Measurements from ENCODE around the gene GLIPR2. TPM values are rescaled to one million over a fixed set of nuclear protein-coding genes. Genes with fewer than 3 reads are reported as not detected.

Gene GLIPR2
- total and polyA plus RNA-seq, 2 of the 4 experiments (the other 2 are of a cell fraction), result 35.8 to 43.3 TPM

DNA sequence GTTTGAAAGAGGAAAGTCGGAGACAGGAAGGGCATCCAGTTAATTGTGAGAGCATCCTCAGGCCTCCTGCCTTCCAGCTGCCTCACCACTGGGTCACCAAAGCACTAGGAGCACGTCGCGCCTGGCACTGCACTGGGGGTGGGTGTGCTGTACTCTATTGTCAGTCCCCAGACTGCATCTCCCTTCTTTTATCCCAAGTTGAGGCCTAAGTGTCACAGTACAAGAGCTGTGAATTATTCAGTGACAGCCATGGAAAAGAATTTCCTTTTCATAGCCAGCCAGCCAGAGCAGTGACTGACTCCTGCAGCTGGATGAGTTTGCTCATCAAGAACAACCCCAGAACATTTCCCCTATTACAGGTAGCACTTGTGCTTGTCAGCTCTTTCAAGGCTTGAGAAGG lies 70.5 kb downstream of the GLIPR2 start:
- H2BK20ac ChIP-seq (ENCODE audit: low read depth, low read length), result peak overlapping the region; percentile 43
- peaks cover 55 to 84% of the 10 kb centered on the region in 2 experiments for H3K79me1 ChIP-seq (ENCODE audit: low read depth in 1 of 2, low read length in 2 of 2)
- no TSS peak for BruUV-seq (replicated peaks)
- H3K23ac ChIP-seq (ENCODE audit: low read depth, low read length), result peak overlapping the region; percentile 73; the same call in 1 of the 2 replicates
- H4K5ac ChIP-seq (ENCODE audit: low read depth, low read length), result no peak overlapping the region
- H4K20me1 ChIP-seq (ENCODE audit: insufficient read depth, low read length), result peaks cover 68% of the 10 kb centered on the region
- H3K56ac ChIP-seq (ENCODE audit: extremely low read depth, insufficient read depth, low read length), result peak overlapping the region; percentile 62; the same call in 1 of the 2 replicates
- POLR2A ChIA-PET (ENCODE audit: unreplicated experiment), result interaction anchor here (1.1 kb wide), 1 partner anchor 17 kb away, joined by 7 read pairs; the partner anchor contains the start of gene CLTA
- dilution Hi-C loops (cut with HindIII; ENCODE audit: low sequenced_read_pairs, unreplicated experiment) (no loop called here), in situ Hi-C loops (cut with MboI; ENCODE audit: low sequenced_read_pairs) (no loop called here), intact Hi-C loops (cut with micrococcal nuclease) (loop anchor here (2.0 to 5.0 kb wide), 2 partner anchors 14 to 250 kb away; partner anchors contain the start of gene OR2S2)
- no peak overlapping the region for H3K9ac ChIP-seq (ENCODE audit: low read depth, low read length)
- peak overlapping the region; percentile 75 for H3K4ac ChIP-seq (ENCODE audit: low read depth, low read length)
- peak; percentile 63 for DNase-seq
- H2BK5ac ChIP-seq (ENCODE audit: low read depth, low read length, poor library complexity, severe bottlenecking), result peak overlapping the region; percentile 85
- H2AK9ac ChIP-seq (replicated peaks; ENCODE audit: low read depth, low read length, poor library complexity), result peak overlapping the region; percentile 93
- H3K9me1 ChIP-seq (ENCODE audit: insufficient read depth, low read length), result peaks cover 34% of the 10 kb centered on the region
- H3K4me1 ChIP-seq (ENCODE audit: control insufficient read depth, insufficient read depth, low read length), result peaks cover 27% of the 10 kb centered on the region
- peak overlapping the region; percentile 64 for H4K91ac ChIP-seq (ENCODE audit: insufficient read depth, low read depth, low read length)
- H3K4me2 ChIP-seq (ENCODE audit: low read depth, low read length), result no peak overlapping the region; the same call in 1 of the 2 replicates
- peak overlapping the region; percentile 3 to 22; a peak in 1 of 4 replicates for H4K8ac ChIP-seq (ENCODE audit: low read depth in 2 of 2, low read length in 2 of 2)
- H2BK120ac ChIP-seq (ENCODE audit: low read depth, low read length), result peak overlapping the region; percentile 38; the same call in 1 of the 2 replicates
- H3K27ac ChIP-seq (ENCODE audit: insufficient read depth, low read length), result peak overlapping the region; percentile 85
- H3K18ac ChIP-seq (ENCODE audit: low read depth, low read length), result no peak overlapping the region; the same call in 1 of the 2 replicates
- H3K14ac ChIP-seq (replicated peaks; ENCODE audit: low read depth, low read length), result peak overlapping the region; percentile 41
- TF ChIP-seq MAZ (IDR thresholded peaks at IDR 0.05; ENCODE audit: borderline replicate concordance, low read depth, low read length) (no peak), MAFK (IDR thresholded peaks at IDR 0.05; ENCODE audit: low read depth, low read length) (no peak), FOS (IDR thresholded peaks at IDR 0.05; ENCODE audit: low read depth, low read length) (no peak), RAD21 (IDR thresholded peaks at IDR 0.05; ENCODE audit: low read length) (no peak)
- TF ChIP-seq, protein P1, sequence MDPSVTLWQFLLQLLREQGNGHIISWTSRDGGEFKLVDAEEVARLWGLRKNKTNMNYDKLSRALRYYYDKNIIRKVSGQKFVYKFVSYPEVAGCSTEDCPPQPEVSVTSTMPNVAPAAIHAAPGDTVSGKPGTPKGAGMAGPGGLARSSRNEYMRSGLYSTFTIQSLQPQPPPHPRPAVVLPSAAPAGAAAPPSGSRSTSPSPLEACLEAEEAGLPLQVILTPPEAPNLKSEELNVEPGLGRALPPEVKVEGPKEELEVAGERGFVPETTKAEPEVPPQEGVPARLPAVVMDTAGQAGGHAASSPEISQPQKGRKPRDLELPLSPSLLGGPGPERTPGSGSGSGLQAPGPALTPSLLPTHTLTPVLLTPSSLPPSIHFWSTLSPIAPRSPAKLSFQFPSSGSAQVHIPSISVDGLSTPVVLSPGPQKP (IDR thresholded peaks at IDR 0.05; ENCODE audit: borderline replicate concordance, low read depth, low read length), result no peak
- ATAC-seq (ENCODE audit: low read depth), result peak; percentile 52
- CTCF ChIA-PET, result interaction anchor here (1.2 kb wide), 1 partner anchor 15 kb away, joined by 4 read pairs; no protein-coding TSS in a partner anchor
- no peak overlapping the region for H3K4me3 ChIP-seq (ENCODE audit: insufficient read depth, low read depth, low read length)
- no peaks in the 10 kb centered on the region for H3K27me3 ChIP-seq (ENCODE audit: control insufficient read depth, insufficient read depth, low read length)
- H2AFZ ChIP-seq (replicated peaks; ENCODE audit: low read length, poor library complexity), result no peak overlapping the region
- H3K36me3 ChIP-seq (ENCODE audit: control insufficient read depth, insufficient read depth, low read length), result peaks cover 73% of the 10 kb centered on the region
- H2AK5ac ChIP-seq (ENCODE audit: low read depth, low read length), result peak overlapping the region; percentile 69
- H2BK15ac ChIP-seq (ENCODE audit: low read depth, low read length), result peak overlapping the region; percentile 4; the same call in 1 of the 3 replicates
- no peaks in the 10 kb centered on the region for H3K9me3 ChIP-seq (ENCODE audit: control insufficient read depth, insufficient read depth, low read length)
- no CpG with 5 or more reads among the region's 4 CpGs for WGBS, 2 experiments (ENCODE audit: extremely low coverage in 2 of 2, insufficient read length in 1 of 2)
